ENCODE results near the gene ALPP.
A peak's percentile ranks its signal among the peaks of the same experiment; 100 is the strongest.
"Not testable (repeated sequence)": the region's sequence is repeated elsewhere in the genome, so short reads cannot be mapped to it uniquely, and the experiment has no call there.

ALPP gene

GRCh38 chr2:232335206-232335858 lies 43.2 kb upstream of the ALPP start:
- TF ChIP-seq, protein P1, sequence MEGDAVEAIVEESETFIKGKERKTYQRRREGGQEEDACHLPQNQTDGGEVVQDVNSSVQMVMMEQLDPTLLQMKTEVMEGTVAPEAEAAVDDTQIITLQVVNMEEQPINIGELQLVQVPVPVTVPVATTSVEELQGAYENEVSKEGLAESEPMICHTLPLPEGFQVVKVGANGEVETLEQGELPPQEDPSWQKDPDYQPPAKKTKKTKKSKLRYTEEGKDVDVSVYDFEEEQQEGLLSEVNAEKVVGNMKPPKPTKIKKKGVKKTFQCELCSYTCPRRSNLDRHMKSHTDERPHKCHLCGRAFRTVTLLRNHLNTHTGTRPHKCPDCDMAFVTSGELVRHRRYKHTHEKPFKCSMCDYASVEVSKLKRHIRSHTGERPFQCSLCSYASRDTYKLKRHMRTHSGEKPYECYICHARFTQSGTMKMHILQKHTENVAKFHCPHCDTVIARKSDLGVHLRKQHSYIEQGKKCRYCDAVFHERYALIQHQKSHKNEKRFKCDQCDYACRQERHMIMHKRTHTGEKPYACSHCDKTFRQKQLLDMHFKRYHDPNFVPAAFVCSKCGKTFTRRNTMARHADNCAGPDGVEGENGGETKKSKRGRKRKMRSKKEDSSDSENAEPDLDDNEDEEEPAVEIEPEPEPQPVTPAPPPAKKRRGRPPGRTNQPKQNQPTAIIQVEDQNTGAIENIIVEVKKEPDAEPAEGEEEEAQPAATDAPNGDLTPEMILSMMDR (IDR thresholded peaks at IDR 0.05; ENCODE audit: borderline replicate concordance, insufficient read depth, low read depth, low read length): peak; percentile 63
- H3K4me3 ChIP-seq (ENCODE audit: low read depth, low read length): not testable (repeated sequence)

DNA sequence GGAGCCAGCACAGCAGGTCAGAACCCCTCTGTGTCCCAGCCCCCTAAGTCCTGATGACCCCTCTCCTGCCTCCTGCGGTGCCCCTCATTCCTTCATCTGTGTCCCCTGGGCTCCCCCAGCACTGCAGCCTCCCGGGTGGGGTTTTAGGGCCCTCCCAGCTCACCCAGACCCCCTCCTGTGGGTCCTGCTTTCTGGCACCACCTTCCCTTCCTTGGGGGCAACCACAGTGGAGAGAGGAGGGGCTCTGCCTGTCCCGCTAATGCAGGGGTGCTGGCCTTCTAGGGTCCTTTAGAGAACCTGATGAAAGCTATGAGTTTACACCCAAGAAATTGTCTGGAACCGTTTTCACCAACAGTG lies 42.7 kb upstream of the ALPP start:
- no peak overlapping the region for H3K4me3 ChIP-seq (ENCODE audit: low read depth, low read length)
- TF ChIP-seq, protein P1 (IDR thresholded peaks at IDR 0.05; ENCODE audit: borderline replicate concordance, insufficient read depth, low read depth, low read length): no peak

DNA sequence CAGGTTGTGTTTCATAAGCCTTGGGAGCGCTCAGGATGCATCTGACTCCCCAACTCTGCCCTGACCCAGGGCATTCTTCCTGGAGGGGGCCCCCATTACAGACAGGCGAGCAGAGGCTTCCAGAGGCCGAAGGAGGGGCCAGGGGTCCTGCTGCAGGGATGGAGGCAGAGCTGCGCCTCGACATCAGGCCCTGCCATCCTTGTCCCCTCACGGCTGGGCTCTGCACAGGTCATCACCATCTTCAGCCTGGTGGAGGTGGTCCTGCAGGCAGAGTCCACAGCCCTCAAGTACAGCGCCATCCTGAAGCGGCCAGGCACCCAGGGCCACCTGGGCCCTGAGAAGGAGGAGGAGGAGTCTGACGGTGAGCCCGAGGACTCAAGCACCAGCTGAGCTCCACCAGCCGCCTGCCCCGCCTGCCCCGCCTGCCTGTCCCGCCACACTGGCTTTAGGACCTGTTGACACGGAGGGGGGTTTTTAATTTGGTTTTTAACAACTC lies 42.3 kb upstream of the ALPP start:
- TF ChIP-seq, protein P1 (IDR thresholded peaks at IDR 0.05; ENCODE audit: borderline replicate concordance, insufficient read depth, low read depth, low read length): no peak
- no peak overlapping the region for H3K4me3 ChIP-seq (ENCODE audit: low read depth, low read length)

GRCh38 chr2:232336981-232337720 lies 41.4 kb upstream of the ALPP start:
- TF ChIP-seq, protein P1 (IDR thresholded peaks at IDR 0.05; ENCODE audit: borderline replicate concordance, insufficient read depth, low read depth, low read length): no peak
- H3K4me3 ChIP-seq (ENCODE audit: low read depth, low read length): no peak overlapping the region

- H3K4me3 ChIP-seq (ENCODE audit: low read depth, low read length): not testable (repeated sequence)
Observed at GRCh38 chr2:232338094-232338758, 40.3 kb upstream of the ALPP start.

DNA sequence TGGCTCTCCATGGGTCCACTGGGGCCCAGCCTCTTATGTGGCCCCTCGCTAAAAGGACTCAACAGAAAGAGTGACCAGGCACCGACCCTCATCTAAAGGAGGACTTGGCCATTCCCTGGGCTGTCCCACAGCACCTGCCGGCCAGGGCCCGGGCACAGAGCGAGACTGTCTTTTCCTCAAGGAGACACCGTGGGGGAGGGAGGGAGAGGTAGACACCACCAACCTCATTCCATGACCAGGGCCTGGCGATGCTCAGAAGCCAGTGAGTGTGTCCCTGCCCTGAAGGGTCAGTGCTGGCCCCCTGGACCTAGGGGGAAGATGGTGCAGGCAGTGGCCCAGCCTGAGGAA lies 39.8 kb upstream of the ALPP start:
- H3K4me3 ChIP-seq (ENCODE audit: low read depth, low read length): no peak overlapping the region
- TF ChIP-seq, protein P1 (IDR thresholded peaks at IDR 0.05; ENCODE audit: borderline replicate concordance, insufficient read depth, low read depth, low read length): no peak

- TF ChIP-seq, protein P1 (IDR thresholded peaks at IDR 0.05; ENCODE audit: borderline replicate concordance, insufficient read depth, low read depth, low read length): peak; percentile 31; the same call in 1 of the 2 replicates
- H3K4me3 ChIP-seq (ENCODE audit: low read depth, low read length): no peak overlapping the region
Observed at GRCh38 chr2:232339121-232340081, 39.1 kb upstream of the ALPP start.

All from GM12875 (cell line).